Fibroblast of pulmonary artery (primary cell): ENCODE measurements around the gene ERC1.

Source experiments
- DNase-seq: peaks from one replicate; pipeline ENCODE4 v3.0.0-alpha.2; 2010; ENCODE audit warnings: low read depth
- H3K4me3 ChIP-seq: replicated peaks from 2 replicates; pipeline ENCODE4 v1.5.1; 2011; ENCODE audit warnings: low read depth, mild to moderate bottlenecking, control low read depth, low read length, moderate library complexity
- CTCF ChIP-seq: IDR thresholded peaks from 2 replicates; pipeline ENCODE4 v1.5.1; 2011; ENCODE audit warnings: mild to moderate bottlenecking, control low read depth, low read length, inconsistent platforms; ENCODE audit errors: missing control alignments

Gene ERC1

GRCh38 chr12:1284611-1285010 is 293.6 kb downstream of the ERC1 start:
- no peak for DNase-seq
- no peak for TF ChIP-seq CTCF
- no peak overlapping the region for H3K4me3 ChIP-seq

DNA sequence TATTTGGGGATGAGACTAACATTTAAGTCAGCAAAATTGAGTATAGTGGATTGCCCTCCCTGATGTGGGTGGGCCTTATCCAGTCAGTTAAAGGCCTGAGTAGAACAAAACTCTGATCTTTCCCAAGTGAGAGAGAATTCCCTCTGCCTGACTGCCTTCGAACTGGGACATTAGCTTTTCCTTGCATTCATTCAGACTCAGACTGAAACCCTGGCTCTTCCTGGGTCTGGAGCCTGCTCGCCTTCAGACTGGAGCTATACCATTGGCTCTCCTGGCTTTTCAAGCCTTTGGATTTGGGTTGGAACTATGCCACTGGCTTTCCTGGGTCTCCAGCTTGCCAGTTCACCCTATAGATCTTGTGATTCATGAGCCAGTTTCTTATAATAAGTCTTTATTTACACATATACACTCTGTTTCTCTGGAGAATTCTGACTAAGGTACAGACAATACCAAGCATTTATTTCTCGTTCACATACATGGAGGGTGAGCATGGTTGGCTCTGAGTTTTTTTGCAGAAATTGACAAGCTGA is 296.5 kb downstream of the ERC1 start:
- TF ChIP-seq CTCF, result no peak
- H3K4me3 ChIP-seq, result no peak overlapping the region
- DNase-seq, result no peak

- no peak for TF ChIP-seq CTCF
Measured at GRCh38 chr12:1288333-1288732, 297.3 kb downstream of the ERC1 start.

DNA sequence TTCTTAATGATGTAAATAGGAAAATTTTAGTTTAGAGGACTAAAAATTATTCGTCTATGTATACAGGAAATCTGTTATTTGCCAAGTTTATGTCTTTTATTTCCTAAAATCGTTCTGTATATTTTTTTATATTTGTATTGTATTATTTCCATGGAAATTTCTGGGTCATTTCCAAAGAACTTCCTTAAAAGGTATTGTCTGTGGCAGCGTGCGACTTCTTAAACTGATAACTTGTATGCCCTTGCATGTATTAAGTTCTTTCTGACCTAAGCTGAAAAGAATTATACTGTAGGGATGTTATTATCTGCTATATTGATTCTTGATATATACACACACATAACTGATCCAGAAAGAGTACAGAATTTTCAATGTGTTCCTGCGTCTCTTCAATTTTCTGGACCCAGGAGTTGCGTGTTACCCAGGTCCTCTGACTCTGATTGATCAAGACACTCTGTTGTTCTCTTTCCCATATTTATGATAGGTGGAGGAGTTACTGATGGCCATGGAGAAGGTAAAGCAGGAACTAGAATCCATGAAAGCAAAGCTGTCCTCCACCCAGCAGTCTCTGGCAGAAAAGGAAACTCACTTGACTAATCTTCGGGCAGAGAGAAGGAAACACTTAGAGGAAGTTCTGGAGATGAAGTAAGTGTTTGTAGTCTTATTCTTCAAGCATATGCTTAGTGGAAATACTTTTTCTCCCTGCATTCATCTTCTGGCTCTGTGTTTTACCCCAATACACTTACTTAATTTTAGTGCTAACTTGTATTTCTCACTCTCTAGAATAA is 298.5 kb downstream of the ERC1 start:
- no peak for TF ChIP-seq CTCF
- H3K4me3 ChIP-seq, result no peak overlapping the region
- DNase-seq, result no peak

More at GRCh38 chr12:1288333-1288732, 297.3 kb downstream of the ERC1 start:
- no peak for DNase-seq
- no peak overlapping the region for H3K4me3 ChIP-seq

DNA sequence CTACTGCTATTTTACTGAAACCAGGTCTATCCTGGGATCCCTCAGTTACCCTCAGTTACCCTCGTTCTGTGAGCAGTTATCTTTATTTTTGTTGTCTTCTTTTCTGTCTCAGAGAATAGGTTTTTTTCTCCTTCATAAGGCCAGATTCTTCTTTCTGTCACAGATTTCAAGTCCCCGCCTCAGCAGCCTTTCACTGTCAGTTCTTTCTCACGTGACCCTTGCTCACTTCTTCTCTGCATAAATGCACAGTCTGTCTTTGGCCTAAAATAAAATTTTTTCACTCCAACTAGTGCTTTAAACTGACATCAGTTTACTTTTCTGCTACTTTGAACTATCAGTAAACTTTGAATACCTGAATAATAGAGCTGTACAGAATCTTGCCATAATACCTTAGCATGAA is 299.7 kb downstream of the ERC1 start:
- no peak for DNase-seq
- TF ChIP-seq CTCF, result no peak
- H3K4me3 ChIP-seq, result no peak overlapping the region

- DNase-seq, result no peak
- H3K4me3 ChIP-seq, result no peak overlapping the region
- TF ChIP-seq CTCF, result no peak
Measured at GRCh38 chr12:1291601-1292332, 300.7 kb downstream of the ERC1 start.

DNA sequence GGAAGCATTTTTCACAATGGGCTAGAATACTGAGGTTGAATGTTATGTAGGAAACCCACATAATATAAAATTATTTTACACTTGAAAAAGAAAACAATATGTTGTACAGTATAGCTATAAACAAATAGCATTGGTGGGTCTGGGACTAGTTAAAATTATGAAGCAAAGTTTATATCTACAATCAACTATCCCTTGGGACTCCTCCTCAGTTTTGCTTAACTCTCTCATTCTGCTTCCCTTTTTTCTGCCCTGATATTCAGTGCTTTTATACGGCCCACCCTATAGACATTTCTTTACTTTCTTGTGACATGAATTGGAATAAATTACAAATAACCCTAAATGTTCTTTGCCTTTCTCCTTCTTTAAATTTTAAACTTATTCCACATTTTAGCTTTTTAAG is 302.9 kb downstream of the ERC1 start:
- no peak for TF ChIP-seq CTCF
- no peak overlapping the region for H3K4me3 ChIP-seq
- DNase-seq, result no peak
